GM12878 (cell line): Measurements from ENCODE around the gene HOOK1. TPM values are rescaled to one million over a fixed set of nuclear protein-coding genes. Genes with fewer than 3 reads are reported as not detected.

Source experiments
- ATAC-seq: fragments of 200-7000 bp; cut with Tn5 transposase; 3 replicates; pipeline ENCODE4 v1.9.1; 2020; ENCODE audit warnings: mild to moderate bottlenecking, moderate library complexity
- BruUV-seq: library from RNA; stranded (reverse); fragments of 400-500 nt; replicated peaks from 2 replicates; lab custom pipeline; 2021; lab: Mats Ljungman, UMichigan
- CTCF ChIA-PET: fragments of 300-600 bp; sonication (Branson Sonifier 250); formaldehyde crosslinking; extraction: SDS; loops from one replicate; lab custom pipeline; 2021; ENCODE audit warnings: inconsistent platforms; lab: Yijun Ruan, JAX
- POLR2A ChIA-PET: fragments of 350-600 bp; formaldehyde crosslinking; extraction: SDS; loops from one replicate; lab custom pipeline; 2021; ENCODE audit warnings: inconsistent platforms; lab: Charles Lee
- RAD21 ChIA-PET: fragments of 300-600 bp; sonication (Branson Sonifier 250); formaldehyde crosslinking; loops from one replicate; lab custom pipeline; 2023; ENCODE audit warnings: antibody characterized with exemption; ENCODE audit not compliant: unreplicated experiment; lab: Charles Lee
- SMC1A ChIA-PET: fragments of 300-600 bp; sonication (Branson Sonifier 250); formaldehyde crosslinking; loops from one replicate; lab custom pipeline; 2023; ENCODE audit not compliant: unreplicated experiment, uncharacterized antibody; lab: Charles Lee
- DNase-seq: peaks from one replicate; pipeline ENCODE4 v3.0.0-alpha.2; 2011; ENCODE audit warnings: low read depth, low spot score
- FAIRE-seq: peaks from 3 replicates; lab custom pipeline; 2011; peaks lifted over from hg19 to GRCh38; lab: Jason Lieb, UNC
- H2AFZ ChIP-seq: 2 replicates; pipeline ENCODE4 v1.6.0; 2011; ENCODE audit warnings: low read depth, low read length, control low read depth; ENCODE audit not compliant: control insufficient read depth
- H3K27ac ChIP-seq: 2 replicates; pipeline ENCODE4 v1.5.1; 2011; ENCODE audit warnings: control low read depth; ENCODE audit not compliant: control insufficient read depth, insufficient read depth
- H3K27me3 ChIP-seq, 2 experiments: replicated peaks in 1 of 2; 2 replicates each; pipeline versions ENCODE4 v1.6.0 to v1.6.1; 2011; ENCODE audit warnings: low read length in 1 of 2; ENCODE audit not compliant: control insufficient read depth in 2 of 2, insufficient read depth in 2 of 2
- H3K36me3 ChIP-seq, 2 experiments: 2 replicates each; pipeline ENCODE4 v1.5.1; 2011; ENCODE audit warnings: low read length in 1 of 2; ENCODE audit not compliant: control insufficient read depth in 2 of 2, insufficient read depth in 2 of 2
- H3K4me1 ChIP-seq: 2 replicates; pipeline ENCODE4 v1.6.1; 2011; ENCODE audit warnings: mild to moderate bottlenecking, low read length, moderate library complexity, mixed read lengths; ENCODE audit not compliant: control insufficient read depth, insufficient read depth
- H3K4me2 ChIP-seq: 2 replicates; pipeline ENCODE4 v1.6.0; 2011; ENCODE audit warnings: control low read depth; ENCODE audit not compliant: control insufficient read depth, insufficient read depth
- H3K4me3 ChIP-seq: fragments of 200-600 bp; sonication (generic); 2 replicates; pipeline ENCODE4 v1.5.1; 2016
- H3K79me2 ChIP-seq: 2 replicates; pipeline ENCODE4 v1.6.0; 2011; ENCODE audit warnings: low read length; ENCODE audit not compliant: control insufficient read depth, insufficient read depth
- H3K9ac ChIP-seq: 2 replicates; pipeline ENCODE4 v1.8.0; 2011; ENCODE audit warnings: low read length, control low read depth, mixed read lengths; ENCODE audit not compliant: control insufficient read depth, insufficient read depth
- H3K9me3 ChIP-seq: replicated peaks from 3 replicates; pipeline ENCODE4 v1.5.1; 2011; ENCODE audit warnings: mild to moderate bottlenecking, low read length; ENCODE audit not compliant: control insufficient read depth, insufficient read depth
- H4K20me1 ChIP-seq: 2 replicates; pipeline ENCODE4 v1.6.0; 2011; ENCODE audit not compliant: control insufficient read depth, insufficient read depth
- MEF2A ChIP-seq: IDR thresholded peaks from 2 replicates; pipeline ENCODE4 v1.6.1; 2011; ENCODE audit warnings: low read depth, mild to moderate bottlenecking, low read length, moderate library complexity; ENCODE audit not compliant: insufficient read depth
- NR2C1 ChIP-seq: fragments of 450-650 bp; IDR thresholded peaks from 2 replicates; pipeline ENCODE4 v1.6.1; 2017; ENCODE audit warnings: antibody characterized with exemption, mild to moderate bottlenecking, moderate library complexity
- POLR2AphosphoS2 ChIP-seq: IDR thresholded peaks from 2 replicates; pipeline ENCODE4 v1.6.1; 2011; ENCODE audit warnings: low read depth, mild to moderate bottlenecking, low read length, improper control_type of control experiment, moderate library complexity
- RB1 ChIP-seq: fragments of 450-650 bp; formaldehyde crosslinking; IDR thresholded peaks from 2 replicates; pipeline ENCODE4 v1.6.1; 2017; ENCODE audit warnings: mild to moderate bottlenecking, borderline replicate concordance
- SP1 ChIP-seq: IDR thresholded peaks from one replicate; pipeline ENCODE4 v1.6.1; 2011; ENCODE audit warnings: low read depth, low read length
- WGBS: methylation state at CpG from one replicate; pipeline ENCODE4 v1.1.6; 2016; ENCODE audit warnings: low lambda C conversion rate; ENCODE audit not compliant: insufficient replicate concordance, insufficient coverage; ENCODE audit errors: missing lambda C conversion rate; 5-methylcytosine and 5-hydroxymethylcytosine counted together
- in situ Hi-C: fragments of 300-500 bp; cut with MboI; formaldehyde crosslinking; loops from 9 replicates; pipeline ENCODE4 v1.14.3; 2018; ENCODE audit warnings: mixed read lengths
- intact Hi-C: fragments of 100-400 bp; cut with micrococcal nuclease; formaldehyde crosslinking; loops from one replicate; pipeline ENCODE4 v1.14.2; 2022; ENCODE audit not compliant: unreplicated experiment
- polyA plus RNA-seq, 11 experiments: library from polyadenylated mRNA; depleted of rRNA in 4 of 11; unstranded in 6 of 11; stranded (reverse) in 5 of 11; fragments of >200 nt; fragmentation: Nextera tagmentation in 4 of 11; fragmentation: Illumina TruSeq in 1 of 11; extraction: Ambion mirVana in 4 of 11; extraction: Trizol in 1 of 11; gene quantifications; 1 replicate in 1 of 11; 2 replicates in 10 of 11; pipeline versions ENCODE4 v1.2.1 to v1.2.3, GENCODE V29; 2011 to 2016; ENCODE audit warnings: inconsistent platforms in 2 of 11, missing spikeins in 2 of 11, low read depth in 1 of 11
- total RNA-seq, 4 experiments: library from RNA; depleted of rRNA in 3 of 4; stranded (reverse); fragments of >200 nt in 3 of 4; fragmentation: Illumina TruSeq in 1 of 4; extraction: Trizol in 1 of 4; gene quantifications; 2 replicates each; pipeline versions ENCODE4 v1.2.1 to v1.2.3, GENCODE V29; 2013 to 2021
- TF ChIP-seq, protein P1 (sequence below): fragments of 450-650 bp; formaldehyde crosslinking; IDR thresholded peaks from 2 replicates; pipeline ENCODE4 v1.5.0; 2022; ENCODE audit warnings: mild to moderate bottlenecking, missing genetic modification characterization
- TF ChIP-seq, protein P2 (sequence below): IDR thresholded peaks from 2 replicates; pipeline ENCODE4 v1.6.1; 2012; ENCODE audit warnings: mild to moderate bottlenecking, low read depth, low read length
- TF ChIP-seq, protein P3 (sequence below): fragments of 450-650 bp; IDR thresholded peaks from 2 replicates; pipeline ENCODE4 v1.6.1; 2017; ENCODE audit warnings: mild to moderate bottlenecking
- TF ChIP-seq, protein P4 (sequence below): IDR thresholded peaks from 2 replicates; pipeline ENCODE4 v1.6.1; 2012; ENCODE audit warnings: improper control_type of control experiment, low read depth, low read length; ENCODE audit not compliant: insufficient replicate concordance

HOOK1 gene
- total and polyA plus RNA-seq, 10 of the 15 experiments (the other 5 are each of a cell fraction or from before 2014, with no cell fraction given): 1.4 to 15.4 (median 3.7) TPM

DNA sequence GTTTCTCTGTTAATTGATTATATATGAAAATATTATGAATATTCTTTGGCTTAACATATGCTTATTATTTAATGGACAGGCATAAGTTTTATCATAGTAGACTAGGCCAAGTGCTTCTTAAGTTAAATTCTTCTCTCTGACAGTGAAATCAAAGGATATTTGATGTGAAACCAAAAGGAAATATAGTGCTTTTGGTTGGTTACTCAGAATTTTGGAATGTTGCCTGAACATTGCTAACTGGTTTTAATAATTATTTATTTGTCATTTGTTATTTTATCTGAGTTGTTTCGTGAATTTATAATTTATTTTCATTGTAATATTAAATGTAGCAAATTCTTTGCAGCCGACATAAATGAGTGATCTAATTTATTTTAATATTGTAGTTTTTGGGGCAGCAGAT, 18.3 kb downstream of the HOOK1 start:
- WGBS: 71% methylated on average over 2 of the region's 2 CpGs
- DNase-seq (no peak), ATAC-seq (no peak), FAIRE-seq (no peak)
- H3K4me3 ChIP-seq: no peak overlapping the region
- H3K4me2 ChIP-seq: no peak overlapping the region
- H3K79me2 ChIP-seq: no peaks in the 10 kb centered on the region
- no peaks in the 10 kb centered on the region for H3K36me3 ChIP-seq
- H3K27me3 ChIP-seq: no peaks in the 10 kb centered on the region
- no peaks in the 10 kb centered on the region for H3K9me3 ChIP-seq
- intact Hi-C loops: no loop called here
- CTCF ChIA-PET: no interaction called here
- H3K9ac ChIP-seq: no peak overlapping the region
- no peak overlapping the region for H3K27ac ChIP-seq
- in situ Hi-C loops: no loop called here
- SMC1A ChIA-PET: interaction anchor here (1.0 to 1.8 kb wide), 4 partner anchors 9 to 30 kb away, joined by 3 to 5 read pairs (median 4); no protein-coding TSS in a partner anchor
- no peak overlapping the region for H2AFZ ChIP-seq
- RAD21 ChIA-PET: interaction anchor here (0.7 kb wide), 1 partner anchor 1095 kb away, joined by 3 read pairs; no protein-coding TSS in a partner anchor
- no peaks in the 10 kb centered on the region for H3K4me1 ChIP-seq
- no TSS peak for BruUV-seq
- POLR2A ChIA-PET: interaction anchor here (1.4 kb wide), 1 partner anchor 10 kb away, joined by 3 read pairs; no protein-coding TSS in a partner anchor
- no peaks in the 10 kb centered on the region for H4K20me1 ChIP-seq
- TF ChIP-seq SP1 (no peak), MEF2A (no peak), RB1 (no peak), NR2C1 (no peak), POLR2AphosphoS2 (no peak)
- TF ChIP-seq, protein P1, sequence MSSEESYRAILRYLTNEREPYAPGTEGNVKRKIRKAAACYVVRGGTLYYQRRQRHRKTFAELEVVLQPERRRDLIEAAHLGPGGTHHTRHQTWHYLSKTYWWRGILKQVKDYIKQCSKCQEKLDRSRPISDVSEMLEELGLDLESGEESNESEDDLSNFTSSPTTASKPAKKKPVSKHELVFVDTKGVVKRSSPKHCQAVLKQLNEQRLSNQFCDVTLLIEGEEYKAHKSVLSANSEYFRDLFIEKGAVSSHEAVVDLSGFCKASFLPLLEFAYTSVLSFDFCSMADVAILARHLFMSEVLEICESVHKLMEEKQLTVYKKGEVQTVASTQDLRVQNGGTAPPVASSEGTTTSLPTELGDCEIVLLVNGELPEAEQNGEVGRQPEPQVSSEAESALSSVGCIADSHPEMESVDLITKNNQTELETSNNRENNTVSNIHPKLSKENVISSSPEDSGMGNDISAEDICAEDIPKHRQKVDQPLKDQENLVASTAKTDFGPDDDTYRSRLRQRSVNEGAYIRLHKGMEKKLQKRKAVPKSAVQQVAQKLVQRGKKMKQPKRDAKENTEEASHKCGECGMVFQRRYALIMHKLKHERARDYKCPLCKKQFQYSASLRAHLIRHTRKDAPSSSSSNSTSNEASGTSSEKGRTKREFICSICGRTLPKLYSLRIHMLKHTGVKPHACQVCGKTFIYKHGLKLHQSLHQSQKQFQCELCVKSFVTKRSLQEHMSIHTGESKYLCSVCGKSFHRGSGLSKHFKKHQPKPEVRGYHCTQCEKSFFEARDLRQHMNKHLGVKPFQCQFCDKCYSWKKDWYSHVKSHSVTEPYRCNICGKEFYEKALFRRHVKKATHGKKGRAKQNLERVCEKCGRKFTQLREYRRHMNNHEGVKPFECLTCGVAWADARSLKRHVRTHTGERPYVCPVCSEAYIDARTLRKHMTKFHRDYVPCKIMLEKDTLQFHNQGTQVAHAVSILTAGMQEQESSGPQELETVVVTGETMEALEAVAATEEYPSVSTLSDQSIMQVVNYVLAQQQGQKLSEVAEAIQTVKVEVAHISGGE (CRISPR knock-in tag): no peak
- TF ChIP-seq, protein P2, sequence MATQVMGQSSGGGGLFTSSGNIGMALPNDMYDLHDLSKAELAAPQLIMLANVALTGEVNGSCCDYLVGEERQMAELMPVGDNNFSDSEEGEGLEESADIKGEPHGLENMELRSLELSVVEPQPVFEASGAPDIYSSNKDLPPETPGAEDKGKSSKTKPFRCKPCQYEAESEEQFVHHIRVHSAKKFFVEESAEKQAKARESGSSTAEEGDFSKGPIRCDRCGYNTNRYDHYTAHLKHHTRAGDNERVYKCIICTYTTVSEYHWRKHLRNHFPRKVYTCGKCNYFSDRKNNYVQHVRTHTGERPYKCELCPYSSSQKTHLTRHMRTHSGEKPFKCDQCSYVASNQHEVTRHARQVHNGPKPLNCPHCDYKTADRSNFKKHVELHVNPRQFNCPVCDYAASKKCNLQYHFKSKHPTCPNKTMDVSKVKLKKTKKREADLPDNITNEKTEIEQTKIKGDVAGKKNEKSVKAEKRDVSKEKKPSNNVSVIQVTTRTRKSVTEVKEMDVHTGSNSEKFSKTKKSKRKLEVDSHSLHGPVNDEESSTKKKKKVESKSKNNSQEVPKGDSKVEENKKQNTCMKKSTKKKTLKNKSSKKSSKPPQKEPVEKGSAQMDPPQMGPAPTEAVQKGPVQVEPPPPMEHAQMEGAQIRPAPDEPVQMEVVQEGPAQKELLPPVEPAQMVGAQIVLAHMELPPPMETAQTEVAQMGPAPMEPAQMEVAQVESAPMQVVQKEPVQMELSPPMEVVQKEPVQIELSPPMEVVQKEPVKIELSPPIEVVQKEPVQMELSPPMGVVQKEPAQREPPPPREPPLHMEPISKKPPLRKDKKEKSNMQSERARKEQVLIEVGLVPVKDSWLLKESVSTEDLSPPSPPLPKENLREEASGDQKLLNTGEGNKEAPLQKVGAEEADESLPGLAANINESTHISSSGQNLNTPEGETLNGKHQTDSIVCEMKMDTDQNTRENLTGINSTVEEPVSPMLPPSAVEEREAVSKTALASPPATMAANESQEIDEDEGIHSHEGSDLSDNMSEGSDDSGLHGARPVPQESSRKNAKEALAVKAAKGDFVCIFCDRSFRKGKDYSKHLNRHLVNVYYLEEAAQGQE: no peak
- TF ChIP-seq, protein P3, sequence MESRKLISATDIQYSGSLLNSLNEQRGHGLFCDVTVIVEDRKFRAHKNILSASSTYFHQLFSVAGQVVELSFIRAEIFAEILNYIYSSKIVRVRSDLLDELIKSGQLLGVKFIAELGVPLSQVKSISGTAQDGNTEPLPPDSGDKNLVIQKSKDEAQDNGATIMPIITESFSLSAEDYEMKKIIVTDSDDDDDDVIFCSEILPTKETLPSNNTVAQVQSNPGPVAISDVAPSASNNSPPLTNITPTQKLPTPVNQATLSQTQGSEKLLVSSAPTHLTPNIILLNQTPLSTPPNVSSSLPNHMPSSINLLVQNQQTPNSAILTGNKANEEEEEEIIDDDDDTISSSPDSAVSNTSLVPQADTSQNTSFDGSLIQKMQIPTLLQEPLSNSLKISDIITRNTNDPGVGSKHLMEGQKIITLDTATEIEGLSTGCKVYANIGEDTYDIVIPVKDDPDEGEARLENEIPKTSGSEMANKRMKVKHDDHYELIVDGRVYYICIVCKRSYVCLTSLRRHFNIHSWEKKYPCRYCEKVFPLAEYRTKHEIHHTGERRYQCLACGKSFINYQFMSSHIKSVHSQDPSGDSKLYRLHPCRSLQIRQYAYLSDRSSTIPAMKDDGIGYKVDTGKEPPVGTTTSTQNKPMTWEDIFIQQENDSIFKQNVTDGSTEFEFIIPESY: no peak
- TF ChIP-seq, protein P4, sequence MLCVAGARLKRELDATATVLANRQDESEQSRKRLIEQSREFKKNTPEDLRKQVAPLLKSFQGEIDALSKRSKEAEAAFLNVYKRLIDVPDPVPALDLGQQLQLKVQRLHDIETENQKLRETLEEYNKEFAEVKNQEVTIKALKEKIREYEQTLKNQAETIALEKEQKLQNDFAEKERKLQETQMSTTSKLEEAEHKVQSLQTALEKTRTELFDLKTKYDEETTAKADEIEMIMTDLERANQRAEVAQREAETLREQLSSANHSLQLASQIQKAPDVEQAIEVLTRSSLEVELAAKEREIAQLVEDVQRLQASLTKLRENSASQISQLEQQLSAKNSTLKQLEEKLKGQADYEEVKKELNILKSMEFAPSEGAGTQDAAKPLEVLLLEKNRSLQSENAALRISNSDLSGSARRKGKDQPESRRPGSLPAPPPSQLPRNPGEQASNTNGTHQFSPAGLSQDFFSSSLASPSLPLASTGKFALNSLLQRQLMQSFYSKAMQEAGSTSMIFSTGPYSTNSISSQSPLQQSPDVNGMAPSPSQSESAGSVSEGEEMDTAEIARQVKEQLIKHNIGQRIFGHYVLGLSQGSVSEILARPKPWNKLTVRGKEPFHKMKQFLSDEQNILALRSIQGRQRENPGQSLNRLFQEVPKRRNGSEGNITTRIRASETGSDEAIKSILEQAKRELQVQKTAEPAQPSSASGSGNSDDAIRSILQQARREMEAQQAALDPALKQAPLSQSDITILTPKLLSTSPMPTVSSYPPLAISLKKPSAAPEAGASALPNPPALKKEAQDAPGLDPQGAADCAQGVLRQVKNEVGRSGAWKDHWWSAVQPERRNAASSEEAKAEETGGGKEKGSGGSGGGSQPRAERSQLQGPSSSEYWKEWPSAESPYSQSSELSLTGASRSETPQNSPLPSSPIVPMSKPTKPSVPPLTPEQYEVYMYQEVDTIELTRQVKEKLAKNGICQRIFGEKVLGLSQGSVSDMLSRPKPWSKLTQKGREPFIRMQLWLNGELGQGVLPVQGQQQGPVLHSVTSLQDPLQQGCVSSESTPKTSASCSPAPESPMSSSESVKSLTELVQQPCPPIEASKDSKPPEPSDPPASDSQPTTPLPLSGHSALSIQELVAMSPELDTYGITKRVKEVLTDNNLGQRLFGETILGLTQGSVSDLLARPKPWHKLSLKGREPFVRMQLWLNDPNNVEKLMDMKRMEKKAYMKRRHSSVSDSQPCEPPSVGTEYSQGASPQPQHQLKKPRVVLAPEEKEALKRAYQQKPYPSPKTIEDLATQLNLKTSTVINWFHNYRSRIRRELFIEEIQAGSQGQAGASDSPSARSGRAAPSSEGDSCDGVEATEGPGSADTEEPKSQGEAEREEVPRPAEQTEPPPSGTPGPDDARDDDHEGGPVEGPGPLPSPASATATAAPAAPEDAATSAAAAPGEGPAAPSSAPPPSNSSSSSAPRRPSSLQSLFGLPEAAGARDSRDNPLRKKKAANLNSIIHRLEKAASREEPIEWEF: no peak
